ENCODE measurements around the gene ST6GALNAC5.

ST6GALNAC5 gene

DNA sequence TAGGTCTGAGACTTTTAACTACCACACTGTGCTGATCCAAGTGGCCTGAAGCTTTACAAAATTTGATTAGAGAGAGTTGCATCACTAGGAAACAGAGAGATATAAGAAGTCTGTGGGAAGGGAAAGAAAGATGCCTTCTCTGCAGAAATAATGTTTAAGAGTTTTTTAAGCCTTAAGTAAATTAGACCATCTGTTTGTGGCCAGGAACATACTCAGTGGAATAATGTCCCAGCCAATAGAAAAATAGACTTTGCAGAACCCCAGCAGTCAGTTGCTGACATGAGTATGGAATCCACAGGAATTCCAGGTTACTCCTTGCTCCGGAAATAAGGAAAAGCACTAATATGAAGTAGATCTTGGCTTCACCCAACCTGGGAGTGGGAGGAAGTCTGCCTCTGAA is 144.8 kb downstream of the ST6GALNAC5 start:
- no peak for DNase-seq (ENCODE audit: low spot score)

DNA sequence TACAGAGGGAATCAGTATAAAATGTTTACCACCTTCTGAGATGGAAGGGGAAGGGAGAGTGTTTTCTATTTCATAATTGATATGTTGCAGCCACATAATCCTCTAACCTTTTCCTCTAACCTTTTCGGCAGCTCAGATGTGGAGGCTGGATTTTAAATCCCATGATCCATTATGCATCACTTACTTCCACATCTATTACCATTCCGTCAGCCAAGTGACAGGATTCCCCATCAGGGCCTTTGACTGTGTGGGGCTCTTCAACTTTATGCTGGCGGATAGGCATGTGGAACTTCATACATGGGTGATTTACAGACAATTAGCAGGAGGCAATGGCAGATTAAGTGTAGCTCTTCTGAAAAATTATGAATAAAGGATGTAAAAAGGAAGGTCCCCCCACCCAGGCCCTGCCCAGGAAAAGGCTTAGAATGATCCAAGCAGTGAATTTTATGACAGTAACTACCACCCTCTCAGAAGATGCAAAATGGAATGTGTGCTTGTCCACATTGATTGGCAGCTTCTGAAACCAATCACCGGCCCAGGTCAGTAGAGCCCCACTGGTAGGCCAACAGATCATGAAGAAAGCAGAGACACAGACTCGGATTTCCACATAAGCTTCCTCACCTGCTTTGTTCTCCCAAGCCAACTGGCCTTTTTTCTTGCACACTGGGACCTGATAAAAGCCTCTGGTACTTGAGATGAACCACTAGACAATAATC is 147.0 kb downstream of the ST6GALNAC5 start:
- peak; percentile 29 for DNase-seq (ENCODE audit: low spot score)

DNA sequence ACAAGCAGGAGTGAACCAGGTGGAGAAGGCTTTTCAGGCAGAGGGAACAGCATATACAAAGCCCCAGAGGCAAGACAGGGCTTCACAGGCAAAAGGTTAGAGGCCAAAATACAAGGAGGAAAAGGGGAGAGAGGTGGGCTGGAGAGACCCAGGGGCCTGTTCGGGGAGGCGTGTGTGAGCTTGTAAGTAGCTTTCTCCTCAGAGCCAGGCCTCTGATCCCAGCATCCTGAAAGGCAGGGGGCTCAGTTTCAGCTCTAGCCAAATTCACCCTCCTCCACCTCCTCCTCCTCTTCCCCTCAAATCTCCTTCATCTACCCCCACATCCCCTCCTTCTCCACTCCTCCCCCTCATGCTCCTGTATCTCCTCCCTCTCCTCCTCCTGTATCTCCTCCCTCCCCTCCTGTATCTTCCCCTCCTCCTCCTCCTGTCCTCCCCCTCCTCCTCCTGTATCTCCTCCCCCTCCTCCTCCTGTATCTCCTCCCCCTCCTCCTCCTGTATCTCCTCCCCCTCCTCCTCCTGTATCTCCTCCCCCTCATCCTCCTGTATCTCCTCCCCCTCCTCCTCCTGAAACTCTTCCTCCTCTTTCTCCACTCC is 148.6 kb downstream of the ST6GALNAC5 start:
- DNase-seq (ENCODE audit: low spot score), result peak; percentile 52

DNA sequence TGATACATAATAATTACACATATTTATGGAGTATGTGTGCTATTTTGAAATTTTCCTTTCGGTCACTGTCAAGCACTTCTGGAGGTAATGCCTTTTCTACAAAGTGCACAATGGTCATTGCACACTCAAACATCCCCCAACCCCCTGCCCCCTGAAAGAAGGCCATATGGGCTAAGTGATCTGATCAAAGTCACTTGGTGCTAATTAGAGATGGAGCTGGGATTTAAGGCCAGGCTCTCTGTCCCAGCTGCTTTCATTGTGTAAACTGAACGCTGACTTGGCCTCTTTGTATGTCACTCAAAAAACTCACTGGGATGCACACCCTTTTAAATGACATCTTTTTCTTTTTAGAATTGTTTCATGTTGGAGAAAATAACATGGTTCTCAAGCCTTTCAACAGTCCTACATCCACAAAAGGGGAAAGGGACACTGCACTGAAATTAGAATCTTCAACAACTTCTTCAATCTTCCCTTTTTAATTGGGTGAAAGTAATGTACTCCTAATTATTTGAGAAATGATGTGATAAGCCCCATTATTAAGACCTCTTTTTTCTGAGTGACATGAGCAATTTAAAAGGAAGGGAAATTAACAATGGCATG is 149.2 kb downstream of the ST6GALNAC5 start:
- DNase-seq (ENCODE audit: low spot score), result peak; percentile 74

DNA sequence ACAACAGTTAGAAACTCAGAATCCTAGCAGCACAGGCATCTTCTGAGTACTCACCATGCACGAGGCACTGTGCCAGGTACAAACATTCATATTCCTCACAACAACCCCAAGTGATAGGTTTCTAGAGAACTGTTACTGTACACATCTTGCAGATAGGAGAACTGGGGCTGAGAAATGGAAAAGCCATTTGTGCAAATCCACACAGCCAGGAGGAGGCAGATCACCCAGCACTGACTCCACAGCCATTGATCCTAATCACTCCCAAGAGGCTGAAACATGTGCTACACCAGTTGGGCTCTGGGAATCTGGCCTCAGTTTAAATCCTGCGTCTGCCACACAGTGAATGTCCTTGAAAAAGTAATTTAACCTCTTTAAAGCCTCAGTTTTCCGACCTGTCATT is 151.0 kb downstream of the ST6GALNAC5 start:
- DNase-seq (ENCODE audit: low spot score), result peak; percentile 35

DNA sequence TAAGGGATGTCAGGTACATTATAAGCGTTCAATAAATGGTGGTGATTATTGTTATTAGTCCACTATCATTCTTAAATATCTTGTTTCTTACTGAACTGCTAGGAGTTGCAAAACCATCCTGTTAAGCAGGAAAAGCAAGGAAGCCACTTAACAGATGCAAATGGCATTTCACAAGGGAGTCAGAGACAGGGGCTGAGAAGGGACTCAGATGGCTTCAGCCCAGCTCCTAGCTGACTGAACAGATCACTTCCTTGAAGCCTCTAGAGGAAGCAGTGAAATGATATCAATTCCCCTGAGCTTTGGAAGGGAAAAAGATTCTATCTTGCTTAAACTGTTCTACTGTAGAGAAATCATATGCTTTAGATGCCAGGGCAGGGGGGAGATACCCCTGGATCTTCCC is 151.5 kb downstream of the ST6GALNAC5 start:
- peak; percentile 30 for DNase-seq (ENCODE audit: low spot score)

DNA sequence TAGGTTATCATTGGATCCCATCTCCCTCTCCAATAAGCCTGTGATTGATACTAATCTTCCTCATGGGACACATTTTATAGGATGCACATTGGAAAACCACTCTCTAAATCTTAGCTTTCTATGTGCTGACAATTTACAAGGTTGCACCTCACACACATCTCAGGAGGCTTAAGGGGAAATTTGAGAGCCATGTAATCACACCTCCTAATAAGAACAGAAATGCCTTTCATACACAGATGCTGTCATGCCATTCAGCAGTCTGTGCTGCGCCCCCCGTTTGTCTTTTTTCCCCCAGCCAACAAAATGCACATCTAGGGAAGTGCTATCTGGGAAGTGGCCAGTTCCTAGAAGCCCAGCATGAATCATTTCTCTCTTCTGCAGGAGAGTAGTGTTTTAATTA is 154.5 kb downstream of the ST6GALNAC5 start:
- no peak for DNase-seq (ENCODE audit: low spot score)

DNA sequence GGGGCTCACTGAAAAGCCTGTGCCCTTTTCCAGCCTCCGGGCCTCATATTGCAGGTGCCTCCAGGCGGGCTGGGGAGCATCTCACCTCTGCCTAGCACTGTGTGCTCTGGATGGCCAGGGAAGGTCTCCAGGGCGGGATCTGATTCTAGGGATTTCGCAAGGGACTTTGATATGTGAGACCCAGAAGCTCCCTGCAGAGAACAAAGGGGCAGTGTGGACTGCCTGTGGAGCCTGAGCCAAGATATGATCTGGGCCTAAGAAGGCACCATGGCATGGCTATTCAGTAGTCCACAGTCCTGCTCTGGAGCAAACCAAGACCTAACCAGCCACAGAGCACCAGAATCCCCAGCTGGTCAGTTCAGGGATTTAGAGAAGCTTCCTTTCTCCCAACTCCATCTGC is 157.2 kb downstream of the ST6GALNAC5 start:
- no peak for DNase-seq (ENCODE audit: low spot score)

DNA sequence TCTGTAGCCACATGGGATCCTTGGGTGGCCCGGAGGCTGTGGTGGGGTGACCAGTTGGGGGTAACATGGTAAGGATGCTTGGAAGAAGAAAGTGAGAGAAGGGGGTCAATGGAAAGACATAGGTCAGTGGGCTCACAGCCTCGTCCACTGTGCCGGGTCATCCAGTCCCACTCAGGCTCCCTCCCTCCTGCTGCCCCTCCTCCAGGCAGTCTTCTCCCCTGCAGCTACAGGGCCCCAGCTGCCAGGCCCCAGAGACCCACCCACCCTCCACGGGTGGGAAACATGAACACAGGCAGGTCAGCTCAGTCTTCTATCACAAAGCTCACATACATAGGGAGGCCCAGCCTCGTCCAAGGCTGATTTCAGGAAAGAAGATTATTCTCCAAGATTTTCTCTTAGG is 158.3 kb downstream of the ST6GALNAC5 start:
- DNase-seq (ENCODE audit: low spot score), result no peak

DNA sequence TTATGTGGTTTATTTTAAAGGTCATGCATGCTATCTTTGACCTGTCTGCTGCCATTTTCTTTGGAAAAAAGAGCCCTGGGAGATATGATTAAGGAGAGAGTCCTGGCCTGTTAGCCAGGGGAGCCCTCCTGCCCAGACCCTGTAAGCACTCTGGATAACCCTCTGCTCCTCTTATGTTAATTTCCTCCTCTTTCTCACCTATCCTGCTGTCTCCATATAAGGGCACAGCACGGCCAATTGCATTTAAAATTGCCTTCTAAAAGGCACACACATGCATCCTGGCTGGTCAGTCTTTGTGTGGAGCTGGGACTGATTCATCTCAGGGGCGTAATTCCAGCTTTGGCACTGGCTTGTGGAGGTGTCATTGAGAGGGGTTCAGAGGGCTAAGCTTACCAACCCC is 158.9 kb downstream of the ST6GALNAC5 start:
- no peak for DNase-seq (ENCODE audit: low spot score)

DNA sequence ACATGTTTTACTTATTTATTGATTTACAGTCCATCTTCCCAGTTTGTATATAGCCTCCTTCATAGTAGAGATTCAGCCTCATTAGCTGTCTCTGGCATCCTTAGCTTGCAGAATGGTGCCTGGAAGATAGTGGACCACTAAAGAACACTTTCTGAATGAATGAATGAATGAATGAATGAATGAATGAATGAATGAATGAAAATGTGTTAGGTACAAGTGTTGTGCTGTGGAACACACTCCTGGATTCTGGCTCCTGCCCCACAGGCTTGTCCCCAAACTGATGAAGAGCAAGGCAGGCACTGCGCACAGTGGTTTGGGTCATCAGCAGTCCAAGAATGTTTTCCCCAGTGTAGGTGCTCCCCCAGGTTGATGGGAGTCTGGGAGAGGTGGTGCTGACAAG is 159.4 kb downstream of the ST6GALNAC5 start:
- DNase-seq (ENCODE audit: low spot score), result no peak

DNA sequence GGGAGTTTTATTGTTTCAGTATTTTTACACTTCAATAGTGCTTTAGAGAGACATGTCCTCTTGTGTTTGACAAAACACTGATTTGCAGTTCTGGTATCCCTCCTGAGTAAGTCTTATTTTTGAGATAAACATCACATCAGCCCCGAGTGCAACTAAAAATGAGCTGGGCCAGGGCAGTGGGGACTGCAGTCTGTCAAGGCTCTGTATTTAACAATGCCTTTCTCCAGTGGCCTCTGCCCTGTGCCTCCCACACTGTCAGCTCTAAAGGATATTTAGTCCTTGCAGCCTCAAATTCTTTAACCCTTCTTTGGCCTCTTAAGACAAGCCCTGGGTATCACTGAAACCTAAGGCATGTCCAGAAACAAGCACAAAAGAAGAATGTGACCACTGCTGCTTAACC is 160.6 kb downstream of the ST6GALNAC5 start:
- peak; percentile 8 for DNase-seq (ENCODE audit: low spot score)

DNA sequence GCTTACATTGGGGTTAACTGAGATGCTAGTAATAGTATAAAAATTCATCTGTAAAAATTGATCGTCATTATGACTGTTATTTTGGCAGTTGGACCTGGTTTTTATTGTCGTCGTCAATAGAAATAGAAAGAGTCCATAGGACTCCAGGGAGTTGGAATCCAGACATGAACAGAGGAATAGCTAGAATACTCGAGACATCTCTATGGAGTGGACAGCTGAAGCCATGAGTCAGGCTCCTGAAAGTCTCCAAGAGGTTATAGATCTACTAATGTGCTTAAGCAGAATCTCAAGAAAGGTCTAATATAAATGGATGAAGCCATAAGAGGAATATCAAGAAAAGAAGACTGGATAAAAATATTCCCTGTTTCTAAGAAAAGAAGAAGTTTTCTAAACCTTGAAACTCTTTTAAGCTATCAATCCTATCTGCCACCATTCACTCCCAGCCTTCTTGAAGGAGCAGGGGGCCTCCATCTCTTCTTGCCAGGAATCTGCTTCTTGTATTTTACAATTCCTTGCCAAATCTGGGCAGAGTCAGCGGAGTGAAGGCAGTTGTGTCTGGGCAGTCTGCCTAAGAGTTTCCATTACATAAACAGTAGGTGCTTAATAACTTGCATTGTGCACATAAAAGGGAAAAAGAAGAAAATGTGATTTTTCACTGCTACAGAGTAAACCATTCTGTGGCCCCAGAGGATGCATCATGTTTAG is 163.3 kb downstream of the ST6GALNAC5 start:
- DNase-seq (ENCODE audit: low spot score), result no peak

DNA sequence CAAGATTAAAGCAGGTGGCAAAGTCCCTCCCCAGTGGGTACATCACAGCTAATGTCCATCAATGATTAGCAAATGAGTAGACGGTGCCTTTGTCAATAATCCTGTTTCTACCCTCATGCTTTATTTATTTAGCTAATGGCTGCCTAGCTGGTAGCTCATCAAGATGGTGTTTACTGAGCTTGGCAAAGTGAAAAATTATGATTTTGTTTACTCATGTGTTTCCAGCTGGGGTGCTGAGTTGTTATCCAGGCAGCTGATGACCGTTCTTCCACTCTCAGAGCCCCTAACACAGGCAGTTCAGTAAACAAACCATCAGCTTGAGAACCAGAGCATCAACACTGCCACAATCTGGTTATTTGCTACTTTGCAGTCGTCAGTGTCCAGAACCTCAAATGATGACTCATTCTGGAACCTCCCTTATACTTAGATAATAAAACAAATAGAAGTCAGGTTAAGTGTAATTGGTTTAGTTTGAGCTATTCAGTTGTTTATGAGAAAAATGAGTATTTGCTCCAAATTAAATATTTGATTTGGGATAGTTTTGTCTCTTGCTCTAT is 163.9 kb downstream of the ST6GALNAC5 start:
- no peak for DNase-seq (ENCODE audit: low spot score)

DNA sequence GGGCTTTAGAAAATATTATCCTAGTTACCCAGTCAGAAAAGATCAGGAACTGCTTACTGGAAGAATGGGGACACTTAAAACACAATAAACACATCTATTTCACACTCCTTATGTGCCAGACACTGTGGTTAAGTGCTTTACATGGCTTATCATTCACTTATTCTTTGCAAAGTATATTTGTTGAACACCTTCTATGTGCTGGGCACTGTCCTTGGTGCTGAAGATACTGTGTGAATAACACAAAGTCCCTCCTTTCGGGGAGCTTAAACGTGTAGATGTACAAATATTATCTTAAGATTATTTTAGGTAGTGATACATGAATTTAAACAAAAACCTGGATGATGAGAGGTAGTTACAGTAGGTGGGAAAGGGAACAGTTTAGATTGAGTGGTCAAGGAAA is 169.3 kb downstream of the ST6GALNAC5 start:
- no peak for DNase-seq (ENCODE audit: low spot score)

DNA sequence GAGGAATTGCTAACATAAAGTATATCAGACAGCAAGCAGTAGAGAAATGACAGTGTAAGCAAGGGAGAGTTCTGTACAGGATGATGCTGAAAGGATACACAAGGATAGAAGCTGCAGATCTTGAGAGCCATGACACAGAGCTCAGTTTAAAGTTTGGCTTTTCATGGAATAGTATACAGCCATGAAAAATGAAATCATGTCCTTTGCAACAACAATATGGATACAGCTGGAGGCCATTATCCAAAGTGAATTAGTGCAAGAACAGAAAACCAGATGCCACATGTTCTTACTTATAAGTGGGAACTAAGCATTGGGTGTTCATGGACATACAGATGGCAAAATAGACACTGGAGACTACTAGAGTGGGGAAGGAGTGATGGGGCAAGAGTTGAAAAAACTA is 169.8 kb downstream of the ST6GALNAC5 start:
- no peak for DNase-seq (ENCODE audit: low spot score)

DNA sequence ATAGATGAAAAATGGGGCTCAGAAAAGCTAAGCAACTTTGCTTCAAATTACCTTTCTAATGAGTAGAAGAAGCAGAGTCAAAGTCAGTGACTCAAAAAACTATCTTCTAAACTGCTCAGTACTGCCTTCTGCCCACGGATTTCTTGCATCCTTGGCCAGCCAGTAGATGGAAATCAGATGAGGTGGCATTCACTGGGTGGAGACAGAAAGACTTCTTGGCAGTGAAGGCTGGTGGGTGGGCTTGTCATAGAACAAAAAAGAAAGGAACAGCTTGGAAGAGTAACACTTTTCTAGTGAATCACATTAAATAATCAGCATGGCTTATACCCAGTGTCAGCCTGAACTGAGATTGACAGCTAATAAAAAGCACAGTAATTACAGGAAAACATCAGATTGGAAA is 170.7 kb downstream of the ST6GALNAC5 start:
- no peak for DNase-seq (ENCODE audit: low spot score)

DNA sequence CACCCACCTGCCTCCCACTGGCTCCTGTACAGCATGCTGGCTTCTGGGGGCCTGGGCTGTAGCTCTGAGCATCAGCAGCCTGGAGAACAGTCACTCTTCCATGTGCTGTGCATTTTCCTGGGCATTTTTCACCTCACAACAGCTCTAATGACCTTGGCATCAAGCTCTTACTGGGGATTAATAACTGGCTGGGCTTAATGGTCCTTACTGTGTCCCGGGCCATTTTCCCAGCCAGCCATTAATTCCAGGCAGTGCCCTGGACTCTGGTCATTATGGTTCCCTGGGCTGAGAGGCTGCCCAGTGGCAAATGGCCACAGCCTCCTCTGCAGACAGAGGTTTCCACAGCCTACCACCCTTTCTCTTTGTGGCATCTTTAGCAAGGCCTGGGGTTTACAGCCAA is 171.8 kb downstream of the ST6GALNAC5 start:
- DNase-seq (ENCODE audit: low spot score), result no peak

DNA sequence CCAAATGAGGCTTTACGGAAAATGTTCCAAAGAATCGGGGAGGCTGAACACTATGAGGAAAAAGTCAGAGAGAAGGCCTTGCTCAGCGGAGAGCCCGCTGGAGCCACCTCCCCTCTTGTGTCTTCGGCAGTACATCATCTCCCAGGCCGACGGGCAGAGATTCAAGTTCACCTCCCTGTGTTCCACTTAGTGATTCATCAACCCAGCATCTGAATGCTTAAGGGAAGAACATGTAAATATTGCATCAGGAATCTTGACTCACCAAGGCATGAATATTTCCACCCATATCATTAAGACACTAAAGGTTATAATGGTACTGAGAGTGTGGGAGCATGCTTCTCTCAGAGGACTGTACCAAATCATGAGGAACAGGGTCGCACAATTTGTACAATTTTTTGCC is 172.5 kb downstream of the ST6GALNAC5 start:
- DNase-seq (ENCODE audit: low spot score), result no peak

DNA sequence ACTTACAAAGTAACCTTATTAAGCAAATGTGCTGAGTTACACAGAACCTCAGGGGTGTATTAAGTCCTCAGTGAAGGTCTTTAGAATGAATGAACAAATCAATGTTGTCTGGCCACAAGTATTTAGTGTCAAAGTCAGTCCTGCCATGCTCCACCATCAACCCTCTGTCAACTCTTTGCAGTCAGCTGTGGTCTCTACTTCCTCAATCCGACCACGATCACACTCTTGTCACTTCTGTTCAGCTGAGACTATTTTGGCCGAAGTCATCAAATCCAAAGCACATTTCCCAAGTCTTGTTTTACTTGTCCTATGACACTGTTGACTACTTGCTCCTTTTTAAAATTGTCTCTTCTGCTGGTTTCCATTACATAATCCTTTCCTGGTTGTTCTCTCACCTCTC is 173.5 kb downstream of the ST6GALNAC5 start:
- DNase-seq (ENCODE audit: low spot score), result no peak

DNA sequence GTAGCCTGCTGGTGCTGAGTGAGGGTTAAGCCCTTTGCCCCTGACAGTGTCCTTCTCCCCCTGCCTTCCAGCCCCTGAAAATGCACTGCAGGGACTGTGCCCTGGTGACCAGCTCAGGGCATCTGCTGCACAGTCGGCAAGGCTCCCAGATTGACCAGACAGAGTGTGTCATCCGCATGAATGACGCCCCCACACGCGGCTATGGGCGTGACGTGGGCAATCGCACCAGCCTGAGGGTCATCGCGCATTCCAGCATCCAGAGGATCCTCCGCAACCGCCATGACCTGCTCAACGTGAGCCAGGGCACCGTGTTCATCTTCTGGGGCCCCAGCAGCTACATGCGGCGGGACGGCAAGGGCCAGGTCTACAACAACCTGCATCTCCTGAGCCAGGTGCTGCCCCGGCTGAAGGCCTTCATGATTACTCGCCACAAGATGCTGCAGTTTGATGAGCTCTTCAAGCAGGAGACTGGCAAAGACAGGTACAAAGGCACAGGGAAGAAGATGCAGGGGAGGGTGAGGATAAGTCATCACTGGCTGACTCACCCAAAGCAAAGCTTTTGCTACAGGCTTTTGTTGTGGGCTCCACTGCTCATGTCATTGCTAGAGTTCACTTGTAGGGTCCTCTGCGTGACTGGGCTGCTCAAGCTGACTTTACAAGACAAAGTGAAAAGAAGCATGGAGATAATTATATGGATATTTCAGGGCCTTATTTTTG is 177.0 kb downstream of the ST6GALNAC5 start:
- DNase-seq (ENCODE audit: low spot score), result no peak

DNA sequence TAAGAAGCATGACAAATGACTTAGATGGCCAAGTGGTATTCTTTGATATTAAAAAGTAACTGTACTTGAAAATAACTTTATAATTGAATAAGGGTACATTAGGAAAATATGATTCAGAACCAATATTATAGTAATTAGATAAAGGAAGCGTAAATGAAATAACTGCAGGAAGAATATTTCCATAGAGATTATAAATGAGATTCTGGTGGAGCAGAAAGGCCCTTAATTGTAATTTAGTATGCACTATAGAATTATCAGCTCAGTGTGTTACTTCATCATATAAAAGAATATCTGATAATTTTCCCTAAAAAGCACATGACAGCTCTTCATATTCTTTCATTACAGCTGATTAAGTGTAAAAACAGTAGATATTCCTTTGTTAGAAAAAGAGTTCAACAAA is 180.3 kb downstream of the ST6GALNAC5 start:
- no peak for DNase-seq (ENCODE audit: low spot score)
